ENCODE data around the gene BLOC1S5.
A peak's percentile ranks its signal among the peaks of the same experiment; 100 is the strongest.

The BLOC1S5 gene

GRCh38 chr6:8082954-8083858 lies 19.0 kb upstream of the BLOC1S5 start:
- no peak overlapping the region for H3K4me3 ChIP-seq (ENCODE audit: low read depth, low read length)
- peak; percentile 40 for DNase-seq (ENCODE audit: low read depth)

GRCh38 chr6:8082572-8082953 lies 18.4 kb upstream of the BLOC1S5 start:
- TF ChIP-seq MAX (IDR thresholded peaks at IDR 0.05; ENCODE audit: low read depth, low read length), result no peak
- TF ChIP-seq, protein P1, sequence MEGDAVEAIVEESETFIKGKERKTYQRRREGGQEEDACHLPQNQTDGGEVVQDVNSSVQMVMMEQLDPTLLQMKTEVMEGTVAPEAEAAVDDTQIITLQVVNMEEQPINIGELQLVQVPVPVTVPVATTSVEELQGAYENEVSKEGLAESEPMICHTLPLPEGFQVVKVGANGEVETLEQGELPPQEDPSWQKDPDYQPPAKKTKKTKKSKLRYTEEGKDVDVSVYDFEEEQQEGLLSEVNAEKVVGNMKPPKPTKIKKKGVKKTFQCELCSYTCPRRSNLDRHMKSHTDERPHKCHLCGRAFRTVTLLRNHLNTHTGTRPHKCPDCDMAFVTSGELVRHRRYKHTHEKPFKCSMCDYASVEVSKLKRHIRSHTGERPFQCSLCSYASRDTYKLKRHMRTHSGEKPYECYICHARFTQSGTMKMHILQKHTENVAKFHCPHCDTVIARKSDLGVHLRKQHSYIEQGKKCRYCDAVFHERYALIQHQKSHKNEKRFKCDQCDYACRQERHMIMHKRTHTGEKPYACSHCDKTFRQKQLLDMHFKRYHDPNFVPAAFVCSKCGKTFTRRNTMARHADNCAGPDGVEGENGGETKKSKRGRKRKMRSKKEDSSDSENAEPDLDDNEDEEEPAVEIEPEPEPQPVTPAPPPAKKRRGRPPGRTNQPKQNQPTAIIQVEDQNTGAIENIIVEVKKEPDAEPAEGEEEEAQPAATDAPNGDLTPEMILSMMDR (IDR thresholded peaks at IDR 0.05; ENCODE audit: low read depth, low read length), result no peak
- TF ChIP-seq MYC (IDR thresholded peaks at IDR 0.05; ENCODE audit: low read depth, low read length), result no peak
- TF ChIP-seq POLR2A (IDR thresholded peaks at IDR 0.05; ENCODE audit: extremely low read depth, insufficient read length), result no peak
- no peak overlapping the region for H3K4me3 ChIP-seq (ENCODE audit: low read depth, low read length)
- no peak for DNase-seq (ENCODE audit: low read depth)

More at GRCh38 chr6:8082954-8083858, 19.0 kb upstream of the BLOC1S5 start:
- TF ChIP-seq, protein P1 (IDR thresholded peaks at IDR 0.05; ENCODE audit: low read depth, low read length), result no peak
- TF ChIP-seq MYC (IDR thresholded peaks at IDR 0.05; ENCODE audit: low read depth, low read length) (no peak), POLR2A (IDR thresholded peaks at IDR 0.05; ENCODE audit: extremely low read depth, insufficient read length) (no peak), MAX (IDR thresholded peaks at IDR 0.05; ENCODE audit: low read depth, low read length) (no peak)

- peak; percentile 82 for DNase-seq (ENCODE audit: low read depth)
- no peak for TF ChIP-seq MAX (IDR thresholded peaks at IDR 0.05; ENCODE audit: low read depth, low read length)
- TF ChIP-seq, protein P1 (IDR thresholded peaks at IDR 0.05; ENCODE audit: low read depth, low read length), result no peak
- TF ChIP-seq POLR2A (IDR thresholded peaks at IDR 0.05; ENCODE audit: extremely low read depth, insufficient read length), result no peak
- TF ChIP-seq MYC (IDR thresholded peaks at IDR 0.05; ENCODE audit: low read depth, low read length), result no peak
- H3K4me3 ChIP-seq (ENCODE audit: low read depth, low read length), result no peak overlapping the region
These were observed 16.4 kb upstream of the BLOC1S5 start for GRCh38 chr6:8080362-8081151.

GRCh38 chr6:8079126-8079525 lies 14.9 kb upstream of the BLOC1S5 start:
- TF ChIP-seq MAX (IDR thresholded peaks at IDR 0.05; ENCODE audit: low read depth, low read length), result no peak
- TF ChIP-seq, protein P1 (IDR thresholded peaks at IDR 0.05; ENCODE audit: low read depth, low read length), result no peak
- no peak for TF ChIP-seq POLR2A (IDR thresholded peaks at IDR 0.05; ENCODE audit: extremely low read depth, insufficient read length)
- no peak for TF ChIP-seq MYC (IDR thresholded peaks at IDR 0.05; ENCODE audit: low read depth, low read length)
- H3K4me3 ChIP-seq (ENCODE audit: low read depth, low read length), result no peak overlapping the region
- DNase-seq (ENCODE audit: low read depth), result no peak

DNA sequence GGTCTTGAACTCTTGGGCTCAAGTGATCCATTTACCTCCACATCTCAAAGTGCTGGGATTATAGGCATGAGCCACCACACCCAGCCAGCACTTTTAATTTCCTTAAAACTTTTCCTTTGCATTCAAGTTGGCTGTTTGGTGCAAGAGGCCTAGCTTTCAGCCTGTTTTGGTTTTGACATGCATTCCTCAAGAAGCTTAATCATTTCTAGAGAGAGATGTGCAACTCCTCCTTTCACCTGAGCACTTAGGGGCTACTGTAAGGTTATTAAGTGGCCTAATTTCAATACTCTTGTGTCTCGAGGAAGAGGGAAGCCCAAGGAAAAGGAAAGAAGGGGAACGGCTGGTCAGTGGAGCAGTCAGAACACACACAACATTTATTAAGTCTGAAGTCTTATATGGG lies 13.8 kb upstream of the BLOC1S5 start:
- TF ChIP-seq MYC (IDR thresholded peaks at IDR 0.05; ENCODE audit: low read depth, low read length) (no peak), MAX (IDR thresholded peaks at IDR 0.05; ENCODE audit: low read depth, low read length) (no peak), POLR2A (IDR thresholded peaks at IDR 0.05; ENCODE audit: extremely low read depth, insufficient read length) (no peak)
- TF ChIP-seq, protein P1 (IDR thresholded peaks at IDR 0.05; ENCODE audit: low read depth, low read length), result no peak
- no peak overlapping the region for H3K4me3 ChIP-seq (ENCODE audit: low read depth, low read length)
- no peak for DNase-seq (ENCODE audit: low read depth)
